Smooth muscle cell (in vitro differentiated cells): ENCODE data around the gene SYNJ2. TPM values are rescaled to one million over a fixed set of nuclear protein-coding genes. Genes with fewer than 3 reads are reported as not detected.

Source experiments
- DNase-seq: peaks from one replicate; lab custom pipeline; 2025; ENCODE audit not compliant: unreplicated experiment; lab: John Stamatoyannopoulos, UW
- H2AFZ ChIP-seq: fragments of 200-600 bp; sonication (generic); 2 replicates; pipeline ENCODE4 v1.6.0; 2016; ENCODE audit warnings: antibody characterized with exemption, low read depth, mild to moderate bottlenecking
- H3F3A ChIP-seq: fragments of 200-600 bp; sonication (generic); 2 replicates; pipeline ENCODE4 v1.6.0; 2017; ENCODE audit warnings: antibody characterized with exemption, low read depth
- H3K27ac ChIP-seq: fragments of 200-600 bp; sonication (generic); 2 replicates; pipeline ENCODE4 v1.5.1; 2016; ENCODE audit warnings: low read depth, mild to moderate bottlenecking
- H3K27me3 ChIP-seq: fragments of 200-600 bp; sonication (generic); 2 replicates; pipeline ENCODE4 v1.6.1; 2016; ENCODE audit warnings: low read depth, mild to moderate bottlenecking
- H3K36me3 ChIP-seq: fragments of 200-600 bp; sonication (generic); 2 replicates; pipeline ENCODE4 v1.5.1; 2016; ENCODE audit warnings: low read depth
- H3K4me1 ChIP-seq: fragments of 200-600 bp; sonication (generic); 2 replicates; pipeline ENCODE4 v1.5.1; 2016; ENCODE audit warnings: low read depth
- H3K4me2 ChIP-seq: fragments of 200-600 bp; sonication (generic); 2 replicates; pipeline ENCODE4 v1.6.0; 2016; ENCODE audit warnings: mild to moderate bottlenecking
- H3K4me3 ChIP-seq: fragments of 200-600 bp; sonication (generic); 2 replicates; pipeline ENCODE4 v1.5.1; 2016; ENCODE audit warnings: mild to moderate bottlenecking
- H3K79me2 ChIP-seq: fragments of 200-600 bp; sonication (generic); 2 replicates; pipeline ENCODE4 v1.6.0; 2016; ENCODE audit warnings: low read depth, mild to moderate bottlenecking
- H3K9ac ChIP-seq: fragments of 200-600 bp; sonication (generic); 2 replicates; pipeline ENCODE4 v1.6.0; 2016; ENCODE audit warnings: low read depth
- H3K9me3 ChIP-seq: fragments of 200-600 bp; sonication (generic); replicated peaks from 2 replicates; pipeline ENCODE4 v1.5.1; 2016; ENCODE audit warnings: low read depth
- H4K20me1 ChIP-seq: fragments of 200-600 bp; sonication (generic); 2 replicates; pipeline ENCODE4 v1.6.0; 2016; ENCODE audit warnings: low read depth
- CTCF ChIP-seq: fragments of 200-600 bp; sonication (generic); IDR thresholded peaks from 2 replicates; pipeline ENCODE4 v1.5.1; 2017; ENCODE audit warnings: borderline replicate concordance, mild to moderate bottlenecking, antibody characterized with exemption; ENCODE audit not compliant: insufficient read depth, poor library complexity, severe bottlenecking
- whole genome bisulfite sequencing: methylation state at CpG from one replicate; pipeline ENCODE4 v1.1.7; 2016; ENCODE audit warnings: low lambda C conversion rate; 5-methylcytosine and 5-hydroxymethylcytosine counted together
- polyA plus RNA-seq: library from polyadenylated mRNA; unstranded; fragments of >200 nt; fragmentation: Nextera tagmentation; extraction: Ambion mirVana; gene quantifications from 2 replicates; pipeline ENCODE4 v1.2.1, GENCODE V29; 2016
- total RNA-seq: library from RNA; depleted of rRNA; stranded (reverse); fragments of >200 nt; gene quantifications from 2 replicates; pipeline ENCODE4 v1.2.3, GENCODE V29; 2014

SYNJ2 gene
- total and polyA plus RNA-seq, 2 experiments from 2014 or later, result 6.0 to 6.1 TPM

- H3K27ac ChIP-seq, result no peak overlapping the region
- no peak overlapping the region for H3K9ac ChIP-seq
- no peak for TF ChIP-seq CTCF
- no peaks in the 10 kb centered on the region for H3F3A ChIP-seq
- H3K9me3 ChIP-seq, result no peaks in the 10 kb centered on the region
- H3K4me3 ChIP-seq, result no peak overlapping the region
- H3K79me2 ChIP-seq, result no peaks in the 10 kb centered on the region
- no peaks in the 10 kb centered on the region for H3K27me3 ChIP-seq
- H3K36me3 ChIP-seq, result no peaks in the 10 kb centered on the region
- no peak for DNase-seq
- H2AFZ ChIP-seq, result no peak overlapping the region
- WGBS, result 98% methylated on average over 18 of the region's 18 CpGs
- no peak overlapping the region for H3K4me2 ChIP-seq
- H4K20me1 ChIP-seq, result no peaks in the 10 kb centered on the region
- H3K4me1 ChIP-seq, result no peaks in the 10 kb centered on the region
Measured at GRCh38 chr6:158076548-158076947, 94.9 kb downstream of the SYNJ2 start.

GRCh38 chr6:158077676-158078075 lies 96.0 kb downstream of the SYNJ2 start:
- DNase-seq, result no peak
- H3K4me3 ChIP-seq, result no peak overlapping the region
- H4K20me1 ChIP-seq, result no peaks in the 10 kb centered on the region
- no peak for TF ChIP-seq CTCF
- no peaks in the 10 kb centered on the region for H3F3A ChIP-seq
- no peak overlapping the region for H2AFZ ChIP-seq
- no peaks in the 10 kb centered on the region for H3K79me2 ChIP-seq
- no peak overlapping the region for H3K4me2 ChIP-seq
- no peaks in the 10 kb centered on the region for H3K9me3 ChIP-seq
- H3K4me1 ChIP-seq, result no peaks in the 10 kb centered on the region
- no peaks in the 10 kb centered on the region for H3K36me3 ChIP-seq
- H3K9ac ChIP-seq, result no peak overlapping the region
- H3K27ac ChIP-seq, result no peak overlapping the region
- WGBS, result 94% methylated on average over 10 of the region's 10 CpGs
- no peaks in the 10 kb centered on the region for H3K27me3 ChIP-seq

- H3K79me2 ChIP-seq, result no peaks in the 10 kb centered on the region
- no peak overlapping the region for H2AFZ ChIP-seq
- no peaks in the 10 kb centered on the region for H3K27me3 ChIP-seq
- H3K9ac ChIP-seq, result no peak overlapping the region
- DNase-seq, result no peak
- no peaks in the 10 kb centered on the region for H3K9me3 ChIP-seq
- H3K27ac ChIP-seq, result no peak overlapping the region
- H4K20me1 ChIP-seq, result no peaks in the 10 kb centered on the region
- H3K4me3 ChIP-seq, result no peak overlapping the region
- H3F3A ChIP-seq, result no peaks in the 10 kb centered on the region
- no peak overlapping the region for H3K4me2 ChIP-seq
- H3K4me1 ChIP-seq, result no peaks in the 10 kb centered on the region
- H3K36me3 ChIP-seq, result no peaks in the 10 kb centered on the region
- WGBS, result 90% methylated on average over 7 of the region's 7 CpGs
- no peak for TF ChIP-seq CTCF
Measured at GRCh38 chr6:158078320-158078719, 96.7 kb downstream of the SYNJ2 start.

- Histone ChIP-seq H3K9ac (no peak overlapping the region), H3K27me3 (no peaks in the 10 kb centered on the region), H3K4me1 (no peaks in the 10 kb centered on the region), H3K9me3 (no peaks in the 10 kb centered on the region), H3K79me2 (no peaks in the 10 kb centered on the region), H2AFZ (no peak overlapping the region), H3K27ac (no peak overlapping the region), H3K36me3 (no peaks in the 10 kb centered on the region), H3F3A (no peaks in the 10 kb centered on the region), H3K4me2 (no peak overlapping the region), H3K4me3 (no peak overlapping the region), H4K20me1 (no peaks in the 10 kb centered on the region)
- DNase-seq, result no peak
- TF ChIP-seq CTCF, result no peak
- WGBS, result 93% methylated on average over 18 of the region's 18 CpGs
Measured at GRCh38 chr6:158080849-158081656, 99.4 kb downstream of the SYNJ2 start.
